Measurements from ENCODE around the gene METAP1. TPM values are rescaled to one million over a fixed set of nuclear protein-coding genes. Genes with fewer than 3 reads are reported as not detected.

The METAP1 gene
- total RNA-seq, 2 experiments from 2014 or later = 42.6 to 52.8 TPM

DNA sequence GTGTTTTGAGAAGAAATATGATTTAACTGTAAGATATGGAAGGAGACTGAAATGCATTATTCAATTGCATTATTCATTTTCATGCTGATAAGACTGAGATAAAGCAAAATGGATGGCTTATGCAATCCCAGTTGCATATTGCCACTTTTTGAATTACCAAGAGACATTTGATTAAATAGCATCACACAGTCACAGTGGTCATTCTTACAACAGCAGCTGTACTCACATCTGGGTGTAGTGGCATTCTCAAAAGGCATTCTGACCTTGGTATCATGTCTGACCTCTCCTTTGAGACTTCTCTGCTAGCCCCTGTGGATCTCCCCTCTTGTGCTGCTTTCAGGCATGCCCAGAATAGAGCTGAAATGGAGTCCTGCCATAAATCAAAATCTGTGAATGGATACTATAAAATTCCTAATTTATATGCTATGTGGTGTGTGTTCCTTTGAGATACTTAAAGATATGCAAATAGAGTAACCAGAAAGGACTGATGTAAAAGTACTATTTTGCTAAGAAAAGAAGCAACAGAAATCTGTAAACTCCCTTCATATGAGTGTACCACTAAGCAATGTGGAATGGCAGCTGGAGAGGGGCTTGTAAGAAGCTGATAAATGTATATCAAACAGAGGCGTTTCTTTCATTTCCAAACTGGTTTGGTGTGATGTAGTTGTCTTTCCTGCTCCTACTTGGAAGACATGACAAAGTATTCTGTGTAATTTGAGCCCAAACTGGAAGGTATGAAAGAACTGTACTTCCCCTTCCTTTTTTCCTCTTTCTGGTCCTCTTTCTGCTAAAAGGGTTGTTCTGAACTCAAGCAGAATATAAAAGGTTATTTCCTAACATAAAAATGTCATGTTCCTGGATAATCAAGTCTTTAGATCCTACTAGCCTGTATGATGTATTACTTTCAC lies 25.4 kb upstream of the METAP1 start:
- no peaks in the 10 kb centered on the region for H3K4me1 ChIP-seq (ENCODE audit: insufficient read depth, low read length, poor library complexity, severe bottlenecking)
- POLR2A ChIA-PET = interaction anchor here (1.1 kb wide), 1 partner anchor 8 kb away, joined by 3 read pairs; no protein-coding TSS in a partner anchor
- H3K4me3 ChIP-seq (ENCODE audit: low read depth, low read length, poor library complexity, severe bottlenecking) = no peak overlapping the region
- TF ChIP-seq EZH2phosphoT487 (IDR thresholded peaks at IDR 0.05; ENCODE audit: borderline replicate concordance, low read depth, low read length) (no peak), CTCF (conservative IDR thresholded peaks at IDR 0.05; ENCODE audit: low read length) (no peak)
- CTCF ChIA-PET (ENCODE audit: unreplicated experiment) = no interaction called here
- H3K27ac ChIP-seq (ENCODE audit: low read depth, low read length, poor library complexity, severe bottlenecking) = no peak overlapping the region
- no peak for DNase-seq (ENCODE audit: low spot score)
- intact Hi-C loops (cut with micrococcal nuclease; ENCODE audit: unreplicated experiment) = no loop called here
- no peaks in the 10 kb centered on the region for H3K79me2 ChIP-seq (ENCODE audit: insufficient read depth, low read depth, low read length)
- no peaks in the 10 kb centered on the region for H3K36me3 ChIP-seq (ENCODE audit: insufficient read depth, low read length)
- no peaks in the 10 kb centered on the region for H3K9me2 ChIP-seq (ENCODE audit: insufficient read depth, low read length)
- no peaks in the 10 kb centered on the region for H3K9me3 ChIP-seq (ENCODE audit: low read length)
- BruUV-seq (replicated peaks) = no TSS peak
- H2AFZ ChIP-seq (ENCODE audit: low read length) = no peak overlapping the region
- H4K20me1 ChIP-seq (ENCODE audit: insufficient read depth, low read length) = no peaks in the 10 kb centered on the region
- no peak overlapping the region for H3K4me2 ChIP-seq (ENCODE audit: low read length)

DNA sequence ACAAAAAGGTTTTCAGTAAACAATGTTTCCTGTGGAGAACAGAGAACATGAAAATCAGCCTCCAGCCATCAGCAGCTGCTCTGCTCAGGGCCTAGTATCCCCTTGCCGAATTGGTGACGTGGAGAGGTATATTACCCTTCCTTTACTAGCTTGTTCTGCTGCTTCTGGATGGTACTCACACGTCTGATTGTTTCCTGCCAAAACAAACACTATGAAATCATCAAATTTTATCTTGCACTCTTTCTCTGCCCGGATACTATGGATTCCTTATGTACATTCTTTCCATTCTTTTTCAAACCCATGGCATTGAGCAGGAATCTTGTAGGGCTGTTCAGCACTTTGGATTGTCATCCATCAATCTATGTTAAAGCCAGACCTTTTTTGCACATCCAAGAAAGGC lies 18.8 kb upstream of the METAP1 start:
- Histone ChIP-seq H3K4me1 (ENCODE audit: insufficient read depth, low read length, poor library complexity, severe bottlenecking) (no peaks in the 10 kb centered on the region), H3K27ac (ENCODE audit: low read depth, low read length, poor library complexity, severe bottlenecking) (no peak overlapping the region), H3K36me3 (ENCODE audit: insufficient read depth, low read length) (no peaks in the 10 kb centered on the region), H2AFZ (ENCODE audit: low read length) (no peak overlapping the region), H3K9me3 (ENCODE audit: low read length) (no peaks in the 10 kb centered on the region), H3K9me2 (ENCODE audit: insufficient read depth, low read length) (no peaks in the 10 kb centered on the region), H3K4me3 (ENCODE audit: low read depth, low read length, poor library complexity, severe bottlenecking) (no peak overlapping the region), H3K4me2 (ENCODE audit: low read length) (no peak overlapping the region), H3K79me2 (ENCODE audit: insufficient read depth, low read depth, low read length) (no peaks in the 10 kb centered on the region), H4K20me1 (ENCODE audit: insufficient read depth, low read length) (no peaks in the 10 kb centered on the region)
- BruUV-seq (replicated peaks) = no TSS peak
- no peak for DNase-seq (ENCODE audit: low spot score)
- ChIA-PET CTCF (ENCODE audit: unreplicated experiment) (no interaction called here), POLR2A (no interaction called here)
- intact Hi-C loops (cut with micrococcal nuclease; ENCODE audit: unreplicated experiment) = no loop called here
- TF ChIP-seq EZH2phosphoT487 (IDR thresholded peaks at IDR 0.05; ENCODE audit: borderline replicate concordance, low read depth, low read length) (no peak), CTCF (conservative IDR thresholded peaks at IDR 0.05; ENCODE audit: low read length) (no peak)

- Histone ChIP-seq H3K9me3 (ENCODE audit: low read length) (no peaks in the 10 kb centered on the region), H3K4me3 (ENCODE audit: low read depth, low read length, poor library complexity, severe bottlenecking) (no peak overlapping the region), H3K27ac (ENCODE audit: low read depth, low read length, poor library complexity, severe bottlenecking) (no peak overlapping the region), H3K79me2 (ENCODE audit: insufficient read depth, low read depth, low read length) (no peaks in the 10 kb centered on the region), H2AFZ (ENCODE audit: low read length) (no peak overlapping the region), H3K9me2 (ENCODE audit: insufficient read depth, low read length) (no peaks in the 10 kb centered on the region), H4K20me1 (ENCODE audit: insufficient read depth, low read length) (no peaks in the 10 kb centered on the region), H3K36me3 (ENCODE audit: insufficient read depth, low read length) (no peaks in the 10 kb centered on the region), H3K4me1 (ENCODE audit: insufficient read depth, low read length, poor library complexity, severe bottlenecking) (no peaks in the 10 kb centered on the region), H3K4me2 (ENCODE audit: low read length) (no peak overlapping the region)
- TF ChIP-seq CTCF (conservative IDR thresholded peaks at IDR 0.05; ENCODE audit: low read length) (no peak), EZH2phosphoT487 (IDR thresholded peaks at IDR 0.05; ENCODE audit: borderline replicate concordance, low read depth, low read length) (no peak)
- intact Hi-C loops (cut with micrococcal nuclease; ENCODE audit: unreplicated experiment) = no loop called here
- no peak for DNase-seq (ENCODE audit: low spot score)
- BruUV-seq (replicated peaks) = no TSS peak
- ChIA-PET POLR2A (interaction anchor here (0.5 to 0.7 kb wide), 4 partner anchors 17 to 586 kb away, joined by 3 to 5 read pairs (median 3); no protein-coding TSS in a partner anchor), CTCF (ENCODE audit: unreplicated experiment) (no interaction called here)
These were observed 18.0 kb upstream of the METAP1 start for GRCh38 chr4:98977557-98977956.

Data from OCI-LY7 (cell line).